ENCODE data around the gene DSPP.
"Not testable (repeated sequence)": the region's sequence is repeated elsewhere in the genome, so short reads cannot be mapped to it uniquely, and the experiment has no call there.

The DSPP gene

DNA sequence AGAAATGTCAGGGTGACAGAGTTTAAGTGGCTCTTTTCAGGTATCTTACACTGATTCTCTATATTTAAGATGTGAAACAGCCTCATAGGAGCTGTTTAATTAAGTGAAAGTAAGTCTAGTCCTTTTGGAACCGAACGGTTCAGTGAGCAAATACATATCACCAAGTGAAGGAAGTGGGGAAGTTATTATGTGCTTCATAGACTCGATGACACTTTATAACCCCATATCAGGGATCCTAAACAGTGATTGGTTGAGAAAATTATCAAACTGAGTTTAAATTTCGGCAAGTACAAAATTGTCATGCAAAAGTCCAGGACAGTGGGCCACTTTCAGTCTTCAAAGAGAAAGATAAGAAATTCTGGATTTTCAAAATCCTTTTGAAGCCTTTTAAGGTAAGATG lies at the start of gene DSPP:
Gene DSPP, plus strand, starts transcription at position 301 of the 400 bp plus-strand sequence. CDS start 2,380 bp downstream, outside the sequence.
- DNase-seq (ENCODE audit: low read depth in 1 of 2, low spot score in 1 of 2): no peak

DNA sequence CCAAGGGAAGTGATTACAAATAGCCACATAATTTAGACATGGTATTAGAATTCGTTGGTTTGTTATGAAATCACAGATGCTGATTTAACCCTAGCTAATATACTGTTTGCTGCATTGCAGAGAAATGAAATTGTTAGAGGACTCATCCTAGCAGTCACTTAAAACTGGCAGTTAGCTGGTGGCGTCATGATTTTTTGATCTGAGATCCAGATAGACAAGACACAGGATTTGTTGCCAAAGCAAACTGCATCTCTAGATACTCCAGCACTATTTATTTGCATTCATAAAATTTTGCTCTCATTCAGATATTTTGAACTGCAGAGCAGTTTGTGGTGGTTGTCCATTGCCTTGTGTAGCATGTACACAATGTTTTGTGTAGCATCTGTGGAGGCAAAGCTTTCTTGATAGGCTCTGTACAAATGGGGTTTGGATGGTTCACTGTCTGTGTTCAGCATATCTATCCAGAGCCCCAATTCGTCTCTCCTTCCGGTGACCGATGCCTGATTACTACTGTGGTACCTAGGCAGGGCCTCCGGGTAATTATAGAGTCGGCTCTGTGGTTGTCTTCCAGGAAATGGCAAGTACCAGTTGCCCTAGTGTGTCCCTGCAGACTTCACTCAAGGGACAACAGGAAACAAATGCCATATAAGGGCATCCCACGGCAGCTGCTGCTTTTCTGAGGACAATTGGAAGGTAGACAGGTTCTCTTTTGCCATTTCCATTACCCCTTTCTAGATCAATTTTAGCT lies 49.1 kb upstream of the DSPP start:
- DNase-seq (ENCODE audit: low read depth in 1 of 2, low spot score in 1 of 2): peak in 1 of 2 donors; percentile 1

DNA sequence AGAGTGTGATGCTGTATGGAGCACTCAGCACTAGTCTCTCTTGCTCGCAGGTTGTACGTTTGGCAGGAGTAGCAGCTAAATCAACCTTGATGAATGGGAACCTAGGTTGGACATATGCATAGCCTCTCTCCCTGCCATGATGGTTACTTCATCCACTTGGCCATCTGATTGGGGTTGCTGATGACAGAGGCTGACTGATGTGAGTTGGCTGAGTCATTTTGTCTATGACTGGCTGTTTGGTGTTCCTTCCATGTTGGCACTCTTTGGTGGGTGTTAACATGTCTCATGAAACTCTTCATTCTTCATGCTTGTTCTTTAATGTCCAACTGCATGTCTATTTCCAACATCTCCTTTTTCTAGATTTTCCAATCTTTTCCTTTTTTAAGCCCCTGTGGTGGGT lies 47.5 kb upstream of the DSPP start:
- no peak for DNase-seq (ENCODE audit: low read depth in 1 of 2, low spot score in 1 of 2)

DNA sequence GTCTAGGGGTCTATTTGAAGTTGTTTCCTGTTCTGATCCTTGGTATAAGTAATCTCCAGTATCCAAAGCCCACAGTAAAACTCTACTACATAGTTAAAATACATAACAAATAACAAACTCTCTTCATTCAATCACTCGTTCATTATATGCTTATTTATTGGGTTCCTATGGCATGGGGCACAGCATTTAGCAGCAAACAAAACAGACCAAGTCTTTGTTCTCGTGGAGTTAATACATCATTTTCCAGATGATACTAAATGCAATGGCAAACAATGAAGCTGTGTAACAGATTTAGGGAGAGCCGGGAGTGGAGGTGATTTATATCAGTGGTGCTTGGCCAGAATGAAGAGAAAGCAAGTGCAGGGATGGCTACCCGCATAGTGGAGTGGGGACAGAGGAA lies 42.6 kb upstream of the DSPP start:
- DNase-seq (ENCODE audit: low read depth in 1 of 2, low spot score in 1 of 2): no peak

DNA sequence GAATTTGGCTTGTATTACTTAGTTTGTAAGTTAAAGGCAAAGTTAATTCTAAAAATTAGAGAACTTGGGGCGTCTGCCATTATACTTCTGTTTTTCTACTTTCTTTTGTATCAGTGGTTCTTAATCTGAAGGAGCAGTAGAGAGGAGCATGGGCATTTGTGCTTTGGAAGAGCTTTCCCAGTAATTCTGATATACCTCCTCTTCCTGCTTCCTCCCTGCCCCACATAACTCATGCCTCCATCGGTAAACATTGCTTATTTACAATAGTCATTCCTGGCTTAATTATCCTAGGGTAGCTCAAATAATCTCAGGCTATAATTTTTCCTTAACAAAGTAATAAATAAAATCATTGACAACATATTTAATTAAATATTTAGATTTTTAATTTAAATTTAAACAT lies 42.1 kb upstream of the DSPP start:
- DNase-seq (ENCODE audit: low read depth in 1 of 2, low spot score in 1 of 2): no peak

DNA sequence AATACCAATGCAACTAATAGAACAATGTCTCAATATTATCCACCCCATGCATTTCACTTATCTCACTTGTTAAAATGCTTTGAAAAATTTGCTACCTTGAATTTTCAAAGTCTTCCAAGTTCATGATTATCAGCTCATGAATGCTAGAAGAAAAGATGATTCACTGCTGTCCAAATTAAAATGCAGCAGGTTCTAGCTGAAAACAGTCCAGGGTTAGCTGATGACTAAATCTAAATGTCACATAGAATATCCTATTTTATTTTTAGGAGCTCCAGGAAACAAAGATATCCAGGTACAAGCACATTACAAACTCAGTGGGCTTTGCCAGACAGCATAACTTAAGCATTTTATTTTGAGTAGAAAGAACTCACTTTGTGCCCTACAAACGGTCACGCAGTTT lies 41.1 kb upstream of the DSPP start:
- no peak for DNase-seq (ENCODE audit: low read depth in 1 of 2, low spot score in 1 of 2)

DNA sequence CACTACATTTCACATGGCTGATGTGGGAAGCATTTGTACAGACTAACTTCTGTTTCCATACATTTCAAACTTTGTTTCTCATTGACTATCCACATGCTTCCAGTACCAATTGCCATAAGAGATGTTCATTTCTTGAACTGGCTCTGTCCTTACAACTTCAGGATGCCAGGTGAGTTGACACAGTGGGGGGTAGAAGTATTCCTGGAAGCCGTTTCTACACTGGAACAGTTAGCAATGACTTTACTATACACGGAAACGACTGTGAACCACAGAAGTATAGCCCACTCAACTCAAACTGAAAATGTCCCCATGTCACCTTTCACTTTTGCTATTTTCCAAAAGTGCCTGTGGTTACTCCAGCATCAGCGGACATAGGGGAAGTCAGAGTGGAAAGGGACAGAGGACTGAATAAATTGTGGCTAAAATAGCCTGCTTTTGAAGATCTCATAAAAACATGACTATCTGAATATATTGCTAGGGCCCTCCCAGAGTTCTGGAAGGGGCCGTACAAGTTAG lies 38.0 kb upstream of the DSPP start:
- DNase-seq (ENCODE audit: low read depth in 1 of 2, low spot score in 1 of 2): no peak

DNA sequence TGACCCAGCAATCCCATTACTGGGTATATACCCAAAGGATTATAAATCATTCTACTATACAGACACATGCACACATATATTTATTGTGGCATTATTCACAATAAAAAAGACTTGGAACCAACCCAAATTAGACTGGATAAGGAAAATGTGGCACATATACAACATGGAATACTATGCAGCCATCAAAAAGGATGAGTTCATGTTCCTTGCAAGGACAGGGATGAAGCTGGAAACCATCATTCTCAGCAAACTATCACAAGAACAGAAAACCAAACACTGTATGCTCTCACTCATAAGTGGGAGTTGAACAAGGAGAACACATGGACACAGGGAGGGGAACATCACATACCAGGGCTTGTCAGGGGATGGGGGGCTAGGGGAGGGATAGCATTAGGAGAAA lies 34.0 kb upstream of the DSPP start:
- DNase-seq (ENCODE audit: low read depth in 1 of 2, low spot score in 1 of 2): not testable (repeated sequence)

DNA sequence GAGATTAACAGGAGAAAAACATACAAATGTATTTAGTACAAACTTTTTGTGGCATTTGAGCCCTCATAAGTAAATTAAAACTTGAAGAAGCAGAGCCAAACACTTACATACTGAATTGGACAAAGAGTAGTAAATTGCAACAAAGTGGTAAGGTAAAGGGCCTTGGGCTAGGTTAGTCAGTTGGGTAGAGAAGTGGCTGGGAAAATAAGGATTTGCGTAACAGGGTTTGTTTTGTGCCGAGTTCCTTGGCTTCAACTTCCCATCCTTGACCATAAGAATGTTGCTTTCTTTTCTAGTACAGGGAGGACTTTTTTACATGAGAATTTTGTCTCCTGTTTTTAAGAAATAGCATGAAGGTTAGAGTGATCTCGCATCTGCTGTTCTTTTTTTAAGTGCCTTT lies 33.3 kb upstream of the DSPP start:
- DNase-seq (ENCODE audit: low read depth in 1 of 2, low spot score in 1 of 2): no peak

DNA sequence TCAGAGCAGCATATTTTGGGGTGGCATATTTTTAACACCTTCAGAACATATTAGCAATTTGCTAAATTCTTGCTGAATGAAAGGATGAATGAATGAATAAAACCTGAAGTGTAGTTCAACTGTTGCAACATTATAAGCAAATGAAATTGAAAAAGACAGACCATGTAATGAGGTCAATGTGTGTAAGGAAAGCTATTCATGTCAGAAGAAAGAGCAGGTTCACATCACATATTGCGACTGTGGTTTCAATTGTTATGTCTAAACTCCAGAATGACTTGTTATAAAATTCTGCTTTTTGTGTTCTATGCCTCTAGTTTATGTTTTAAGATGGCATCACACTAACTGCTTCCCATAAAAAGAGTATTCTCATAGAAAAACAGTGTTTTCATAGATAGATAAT lies 32.9 kb upstream of the DSPP start:
- no peak for DNase-seq (ENCODE audit: low read depth in 1 of 2, low spot score in 1 of 2)

DNA sequence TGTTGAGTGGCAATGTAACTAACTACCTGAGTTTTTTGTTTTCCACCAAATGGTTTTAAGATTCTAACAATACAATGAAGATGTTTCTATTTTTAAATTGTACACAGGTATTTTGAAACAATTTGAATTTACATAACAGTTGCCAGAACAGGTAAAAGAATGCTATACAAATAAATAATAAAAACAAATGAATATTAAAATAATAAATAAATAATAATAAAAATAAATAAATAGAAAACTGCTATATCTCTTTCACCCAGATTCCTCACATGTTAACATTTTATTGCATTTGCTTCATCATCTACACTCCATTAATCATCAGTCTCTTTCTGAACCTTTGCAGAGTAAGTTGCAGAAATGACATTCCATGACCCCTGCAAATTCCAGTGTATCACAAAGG lies 32.3 kb upstream of the DSPP start:
- no peak for DNase-seq (ENCODE audit: low read depth in 1 of 2, low spot score in 1 of 2)

DNA sequence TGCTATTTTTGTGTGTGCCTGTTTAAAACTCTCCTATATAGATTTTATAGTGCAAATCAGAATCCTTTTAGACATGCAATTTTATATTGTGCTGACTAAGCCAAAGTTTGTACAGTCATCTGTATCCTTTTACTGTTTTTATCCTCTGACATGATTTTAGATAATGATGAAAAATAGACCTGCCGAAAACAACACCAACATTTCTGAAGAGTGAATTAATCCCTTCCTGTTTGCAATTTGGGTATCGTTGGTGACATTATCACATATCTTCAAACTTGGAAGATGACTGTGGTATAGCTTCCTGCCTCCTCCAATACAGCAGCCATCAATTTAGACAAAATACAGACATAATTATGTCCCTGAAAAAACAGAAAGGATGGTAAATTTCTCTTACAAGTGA lies 28.9 kb upstream of the DSPP start:
- DNase-seq (ENCODE audit: low read depth in 1 of 2, low spot score in 1 of 2): no peak

DNA sequence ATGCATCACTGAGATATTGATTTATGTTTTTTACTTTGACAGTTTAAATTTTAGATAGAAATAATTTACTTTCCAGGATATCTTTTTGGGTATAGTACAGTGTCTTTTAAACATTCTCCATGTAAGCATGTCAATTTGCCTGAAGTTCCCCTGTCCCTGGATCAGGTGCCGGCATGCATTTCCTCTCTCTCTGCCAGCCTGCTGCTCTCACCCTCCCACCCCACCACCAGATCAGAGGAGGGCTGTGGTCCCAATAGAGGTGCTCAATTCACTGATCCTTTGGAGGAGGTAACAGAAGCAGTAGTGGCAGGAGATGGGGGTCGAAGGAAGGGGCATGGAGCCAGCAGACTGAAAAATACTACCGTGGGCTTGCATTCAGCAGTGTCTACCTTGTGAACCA lies 28.3 kb upstream of the DSPP start:
- DNase-seq (ENCODE audit: low read depth in 1 of 2, low spot score in 1 of 2): no peak

DNA sequence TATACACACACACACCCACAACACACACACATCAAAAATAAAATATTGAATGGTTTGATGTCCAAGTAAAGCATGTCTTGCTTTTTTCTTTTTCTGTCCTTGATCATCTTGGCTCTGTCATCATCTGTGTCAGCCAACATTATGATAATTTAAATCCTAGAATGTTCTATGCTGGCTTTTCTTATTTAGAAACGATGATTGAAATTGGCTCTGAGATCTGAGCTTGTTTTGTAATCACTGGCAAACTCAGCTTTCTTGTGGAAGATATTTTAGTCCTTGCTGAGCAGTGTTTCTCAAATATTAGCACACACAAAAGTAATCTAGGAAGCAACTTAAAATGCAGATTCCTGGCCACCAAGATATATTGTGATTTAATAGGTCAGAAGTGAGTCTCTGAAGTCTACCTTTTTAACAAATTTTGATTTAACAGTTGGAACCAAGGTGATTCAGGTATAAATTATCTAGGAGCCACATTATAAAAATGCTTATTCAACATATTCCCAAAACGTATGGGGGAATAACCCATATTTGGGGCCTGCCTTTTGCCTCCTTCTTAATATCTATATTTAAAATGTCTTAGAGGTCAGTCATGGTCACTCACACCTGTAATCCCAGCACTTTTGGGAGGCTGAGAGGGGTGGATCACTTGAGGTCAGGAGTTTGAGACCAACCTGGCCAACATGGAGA lies 24.0 kb upstream of the DSPP start:
- no peak for DNase-seq (ENCODE audit: low read depth in 1 of 2, low spot score in 1 of 2)

DNA sequence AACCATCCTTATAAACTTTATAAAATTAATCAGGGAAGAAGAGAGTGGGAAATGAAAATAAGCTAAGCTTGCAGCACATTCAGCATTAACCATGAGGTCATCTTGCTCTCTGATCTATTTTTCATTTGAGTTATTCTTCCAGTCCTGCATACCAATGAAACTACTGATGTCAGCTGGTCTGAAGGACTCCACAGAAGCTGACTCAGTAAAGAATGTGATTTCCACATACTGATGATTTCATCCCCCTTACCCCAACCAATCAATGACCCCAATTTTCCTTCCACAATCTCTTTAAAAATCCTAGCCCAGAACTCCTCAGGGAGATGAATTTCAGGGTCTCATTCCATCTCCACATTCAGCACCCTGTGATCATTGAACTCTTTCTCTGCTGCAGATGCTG lies 18.8 kb upstream of the DSPP start:
- no peak for DNase-seq (ENCODE audit: low read depth in 1 of 2, low spot score in 1 of 2)

DNA sequence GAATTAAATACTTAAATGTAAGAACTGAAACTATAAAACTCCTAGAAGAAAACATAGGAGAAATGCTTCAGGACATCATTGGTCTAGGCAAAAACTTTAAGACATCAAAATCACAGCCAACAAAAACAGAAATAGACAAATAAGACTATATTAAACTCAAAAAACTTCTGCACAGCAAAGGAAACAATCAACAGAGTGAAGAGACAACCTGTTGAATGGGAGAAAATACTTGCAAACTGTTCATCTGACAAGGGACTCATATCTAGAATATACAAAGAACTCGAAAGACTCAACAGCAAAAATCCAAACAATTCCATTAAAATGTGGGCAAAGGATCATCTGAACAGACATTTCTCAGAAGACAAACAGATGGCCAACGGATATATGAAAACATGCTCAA lies 16.2 kb upstream of the DSPP start:
- no peak for DNase-seq (ENCODE audit: low read depth in 1 of 2, low spot score in 1 of 2)

DNA sequence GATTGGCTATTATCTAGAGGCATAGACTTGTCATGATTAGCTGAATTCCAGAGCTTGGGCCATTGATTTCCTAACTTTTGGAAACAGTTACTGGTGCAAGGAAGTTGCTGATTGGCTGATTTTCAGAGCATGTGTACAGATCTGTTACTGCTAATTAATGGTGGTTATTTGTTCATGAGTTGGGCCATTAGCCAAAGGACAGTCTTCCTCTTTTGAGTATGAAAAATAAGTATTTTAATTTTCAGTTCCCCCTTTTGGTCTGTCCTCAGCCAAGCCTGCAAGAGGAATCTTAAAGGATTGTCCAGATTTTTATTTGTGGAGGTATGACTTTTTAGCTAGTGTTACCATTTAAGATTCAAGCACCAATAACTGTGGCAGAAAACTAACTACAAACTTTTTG lies 7.0 kb upstream of the DSPP start:
- no peak for DNase-seq (ENCODE audit: low read depth in 1 of 2, low spot score in 1 of 2)

DNA sequence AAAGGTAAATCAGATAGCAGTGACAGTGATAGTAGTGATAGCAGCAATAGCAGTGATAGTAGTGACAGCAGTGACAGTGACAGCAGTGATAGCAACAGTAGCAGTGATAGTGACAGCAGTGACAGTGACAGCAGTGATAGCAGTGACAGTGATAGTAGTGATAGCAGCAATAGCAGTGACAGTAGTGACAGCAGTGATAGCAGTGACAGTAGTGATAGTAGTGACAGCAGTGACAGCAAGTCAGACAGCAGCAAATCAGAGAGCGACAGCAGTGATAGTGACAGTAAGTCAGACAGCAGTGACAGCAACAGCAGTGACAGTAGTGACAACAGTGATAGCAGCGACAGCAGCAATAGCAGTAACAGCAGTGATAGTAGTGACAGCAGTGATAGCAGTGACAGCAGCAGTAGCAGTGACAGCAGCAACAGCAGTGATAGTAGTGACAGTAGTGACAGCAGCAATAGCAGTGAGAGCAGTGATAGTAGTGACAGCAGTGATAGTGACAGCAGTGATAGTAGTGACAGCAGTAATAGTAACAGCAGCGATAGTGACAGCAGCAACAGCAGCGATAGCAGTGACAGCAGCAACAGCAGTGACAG lies 6.1 kb downstream of the DSPP start:
- DNase-seq (ENCODE audit: low read depth in 1 of 2, low spot score in 1 of 2): no peak

DNA sequence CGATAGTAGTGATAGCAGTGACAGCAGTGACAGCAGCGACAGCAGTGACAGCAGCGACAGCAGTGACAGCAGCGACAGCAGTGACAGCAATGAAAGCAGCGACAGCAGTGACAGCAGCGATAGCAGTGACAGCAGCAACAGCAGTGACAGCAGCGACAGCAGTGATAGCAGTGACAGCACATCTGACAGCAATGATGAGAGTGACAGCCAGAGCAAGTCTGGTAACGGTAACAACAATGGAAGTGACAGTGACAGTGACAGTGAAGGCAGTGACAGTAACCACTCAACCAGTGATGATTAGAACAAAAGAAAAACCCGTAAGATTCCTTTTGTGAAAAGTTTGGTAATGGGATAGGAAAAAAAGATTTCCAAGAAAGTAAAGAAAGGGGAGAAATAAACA lies 7.9 kb downstream of the DSPP start:
- DNase-seq (ENCODE audit: low read depth in 1 of 2, low spot score in 1 of 2): no peak

DNA sequence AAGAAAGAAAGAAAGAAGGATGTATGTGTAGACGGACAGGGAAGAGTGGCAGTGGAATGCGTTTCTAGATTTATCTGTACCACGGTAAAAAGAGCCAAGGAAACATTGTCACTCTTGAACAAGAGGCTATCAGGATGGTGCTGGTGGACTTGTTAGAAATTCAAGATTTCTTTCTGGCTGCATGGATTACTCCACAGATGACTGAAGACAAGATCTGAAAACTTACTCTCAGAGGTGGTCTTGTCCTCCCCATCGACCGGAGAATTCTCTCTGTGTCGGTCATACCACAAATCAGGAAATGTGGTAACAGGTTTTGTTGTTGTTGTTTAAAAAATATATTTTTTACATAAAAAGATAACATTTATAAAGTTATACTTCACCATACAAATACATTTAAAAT lies 11.8 kb downstream of the DSPP start:
- DNase-seq (ENCODE audit: low read depth in 1 of 2, low spot score in 1 of 2): no peak

DNA sequence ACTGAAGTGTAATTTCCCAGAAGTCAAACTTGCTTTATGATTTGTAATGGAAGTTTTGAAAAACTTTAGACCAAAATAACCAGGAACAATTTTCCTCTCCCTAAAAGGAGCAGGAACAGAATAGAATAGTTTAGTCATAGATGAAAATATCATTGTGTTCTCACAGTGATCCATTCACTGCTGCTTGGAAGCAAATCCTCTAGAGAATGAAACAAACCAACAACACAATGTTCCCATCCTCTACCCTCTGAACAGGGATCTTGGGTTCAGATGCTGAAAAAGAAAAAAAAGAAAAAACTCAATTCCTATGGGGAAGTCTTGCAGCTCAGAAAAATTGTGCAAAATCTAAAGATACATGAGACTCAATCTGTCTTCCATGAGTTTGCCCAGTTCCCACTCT lies 12.2 kb downstream of the DSPP start:
- DNase-seq (ENCODE audit: low read depth in 1 of 2, low spot score in 1 of 2): no peak

DNA sequence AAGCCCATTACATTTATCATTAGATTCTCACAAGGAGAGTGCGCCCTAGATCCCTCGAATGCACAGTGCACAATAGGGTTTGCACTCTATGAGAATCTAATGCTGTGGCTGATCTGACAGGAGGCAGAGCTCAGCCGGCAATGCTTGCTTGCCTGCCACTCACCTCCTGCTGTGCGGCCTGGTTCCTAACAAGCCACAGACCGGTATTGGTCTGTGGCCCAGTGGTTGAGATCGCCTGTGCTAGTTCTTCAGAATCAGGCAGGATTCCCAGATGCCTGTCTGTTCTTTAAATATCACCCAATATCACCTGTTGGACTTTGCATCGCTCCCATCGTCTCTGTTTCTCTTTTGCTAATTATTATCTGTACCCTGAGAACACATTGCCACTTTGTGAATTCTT lies 14.0 kb downstream of the DSPP start:
- no peak for DNase-seq (ENCODE audit: low read depth in 1 of 2, low spot score in 1 of 2)
